ENCODE results near the gene CENPK. TPM values are rescaled to one million over a fixed set of nuclear protein-coding genes. Genes with fewer than 3 reads are reported as not detected.

The CENPK gene
- total and polyA plus RNA-seq, 2 of the 8 experiments (the other 6 are each of a cell fraction or from before 2014, with no cell fraction given), result 13.3 to 50.9 TPM

- peak overlapping the region in 1 of 4 experiments; percentile 79; a peak in 2 of 8 replicates for H3K4me3 ChIP-seq (ENCODE audit: extremely low read depth in 1 of 4, insufficient read depth in 2 of 4, low read depth in 3 of 4, low read length in 4 of 4)
- no peak overlapping the region for H4K8ac ChIP-seq (ENCODE audit: extremely low read depth, insufficient read depth, low read length)
- ChIA-PET CTCF (ENCODE audit: partially characterized antibody) (interaction anchor here (0.6 kb wide), 1 partner anchor 424 kb away, joined by 3 read pairs; no protein-coding TSS in a partner anchor), POLR2A (ENCODE audit: partially characterized antibody) (no interaction called here)
- DNase-seq (ENCODE audit: low read depth in 1 of 2, low spot score in 2 of 2) (no peak), FAIRE-seq (no peak)
- no peaks in the 10 kb centered on the region for H3K79me1 ChIP-seq (ENCODE audit: low read depth, low read length)
- no peak overlapping the region for H2BK15ac ChIP-seq (ENCODE audit: low read length)
- peaks cover 0 to 11% (median 6%) of the 10 kb centered on the region in 4 experiments; a peak in 4 of 7 replicates for H3K4me1 ChIP-seq (replicated peaks in 1 of 4; ENCODE audit: control insufficient read depth in 3 of 4, insufficient read depth in 4 of 4, low read length in 3 of 4)
- H3K36me3 ChIP-seq (ENCODE audit: control insufficient read depth in 2 of 4, insufficient read depth in 4 of 4, low read length in 3 of 4), result no peaks in the 10 kb centered on the region
- H3K18ac ChIP-seq (ENCODE audit: extremely low read depth, low read length), result no peak overlapping the region
- no peak overlapping the region for H3K56ac ChIP-seq (replicated peaks; ENCODE audit: insufficient read length, low read depth, low read length)
- no peaks in the 10 kb centered on the region for H3K9me3 ChIP-seq (ENCODE audit: insufficient read depth in 2 of 2, low read depth in 1 of 2, low read length in 1 of 2)
- TF ChIP-seq GTF2F1 (IDR thresholded peaks at IDR 0.05; ENCODE audit: borderline replicate concordance, low read depth, low read length), result no peak
- no peak for TF ChIP-seq SRF (IDR thresholded peaks at IDR 0.05; ENCODE audit: low read depth, low read length)
- no peak for TF ChIP-seq CHD2 (IDR thresholded peaks at IDR 0.05; ENCODE audit: low read length)
- no peak overlapping the region for H3K9ac ChIP-seq (replicated peaks in 1 of 4; ENCODE audit: extremely low read depth in 1 of 4, low read depth in 3 of 4, low read length in 3 of 4)
- peaks cover 15% of the 10 kb centered on the region for H3K23me2 ChIP-seq (ENCODE audit: low read depth, low read length)
- H2BK12ac ChIP-seq (ENCODE audit: low read depth, low read length), result no peak overlapping the region
- no peak overlapping the region for H2BK5ac ChIP-seq (ENCODE audit: low read depth, low read length)
- no peak overlapping the region for H4K91ac ChIP-seq (replicated peaks; ENCODE audit: insufficient read length, low read length)
- no peaks in the 10 kb centered on the region for H3K27me3 ChIP-seq (replicated peaks in 1 of 4; ENCODE audit: control insufficient read depth in 3 of 4, extremely low read depth in 1 of 4, insufficient read depth in 3 of 4, low read length in 3 of 4)
- H3K79me2 ChIP-seq (ENCODE audit: control insufficient read depth in 1 of 2, insufficient read depth in 2 of 2, low read length in 2 of 2), result no peaks in the 10 kb centered on the region
- WGBS, 2 experiments (ENCODE audit: extremely low coverage in 1 of 2, insufficient coverage in 1 of 2, insufficient read length in 1 of 2, insufficient replicate concordance in 2 of 2, low coverage in 1 of 2, low lambda C conversion rate in 2 of 2, missing lambda C conversion rate in 1 of 2), result 70% methylated on average over 1 of the region's 1 CpG; no CpG with 5 or more reads in 1 of the 2 experiments
- H3K23ac ChIP-seq (ENCODE audit: insufficient read length), result no peak overlapping the region
- no peak overlapping the region for H2AK5ac ChIP-seq (ENCODE audit: low read depth, low read length)
- no peak overlapping the region for H2BK120ac ChIP-seq (replicated peaks; ENCODE audit: low read depth, low read length)
- H4K20me1 ChIP-seq (replicated peaks in 1 of 2; ENCODE audit: control insufficient read depth in 1 of 2, insufficient read depth in 2 of 2, low read length in 2 of 2), result no peaks in the 10 kb centered on the region
- H2BK20ac ChIP-seq (ENCODE audit: low read length), result no peak overlapping the region
- H3K4ac ChIP-seq (replicated peaks; ENCODE audit: insufficient read length, low read depth, low read length), result no peak overlapping the region
- no peak overlapping the region for H3K27ac ChIP-seq (ENCODE audit: low read depth, low read length)
- no peak overlapping the region for H2AFZ ChIP-seq (ENCODE audit: low read length)
- no peak overlapping the region for H4K5ac ChIP-seq (ENCODE audit: insufficient read length, low read depth, low read length)
- no peak overlapping the region for H3K14ac ChIP-seq (ENCODE audit: insufficient read length)
- H3K4me2 ChIP-seq (ENCODE audit: insufficient read depth in 1 of 2, low read depth in 2 of 2, low read length in 2 of 2), result peak overlapping the region in 1 of 2 experiments; percentile 81; a peak in 3 of 4 replicates
These were observed 83.4 kb downstream of the CENPK start for GRCh38 chr5:65479527-65479926.

Measured in H1 (cell line).